ENCODE measurements around the gene NRP1. TPM values are rescaled to one million over a fixed set of nuclear protein-coding genes. Genes with fewer than 3 reads are reported as not detected.
A peak's percentile ranks its signal among the peaks of the same experiment; 100 is the strongest.

Gene NRP1
- total and polyA plus RNA-seq, 2 donors: 15.4 to 15.8 TPM

DNA sequence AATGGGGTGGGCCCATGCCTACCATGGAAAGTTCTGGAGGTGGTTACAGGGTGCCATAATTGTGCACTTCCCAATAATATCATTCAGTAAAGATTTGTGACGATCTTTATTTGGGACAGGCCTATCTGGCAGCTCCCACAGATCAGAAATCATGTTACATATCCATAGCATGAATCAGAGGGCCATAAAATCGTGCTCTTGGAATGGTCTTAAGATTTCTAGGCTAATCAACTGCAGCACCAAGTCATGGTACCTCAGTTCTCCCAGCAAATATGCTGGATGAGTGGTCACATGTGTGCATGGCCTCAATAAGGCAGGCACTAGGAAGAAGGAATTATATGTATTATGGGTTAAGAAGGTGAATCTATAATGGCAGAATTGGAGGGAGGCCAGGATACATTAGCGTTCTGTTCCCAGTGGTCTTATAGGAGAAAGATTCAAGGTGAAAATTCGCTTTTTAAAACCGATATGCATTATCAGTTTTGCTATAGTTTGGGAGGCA lies 134.7 kb downstream of the NRP1 start:
- no peaks in the 10 kb centered on the region for H3K36me3 ChIP-seq (ENCODE audit: control insufficient read depth in 2 of 2, insufficient read depth in 2 of 2, low read length in 1 of 2)
- H3K9me3 ChIP-seq (ENCODE audit: control insufficient read depth in 2 of 2, insufficient read depth in 1 of 2, low read length in 1 of 2): no peaks in the 10 kb centered on the region
- H3K27me3 ChIP-seq (ENCODE audit: control insufficient read depth in 2 of 2, insufficient read depth in 1 of 2, low read length in 1 of 2): no peaks in the 10 kb centered on the region
- 93% methylated on average over 5 of the region's 5 CpGs for WGBS
- no peak overlapping the region for H3K4me3 ChIP-seq (ENCODE audit: low read length in 2 of 2)
- H3K4me1 ChIP-seq (ENCODE audit: control insufficient read depth in 2 of 2, insufficient read depth in 2 of 2, low read length in 2 of 2): no peaks in the 10 kb centered on the region
- no peak for DNase-seq (ENCODE audit: low read depth in 6 of 9, low spot score in 9 of 9)
- H3K27ac ChIP-seq (ENCODE audit: low read depth in 1 of 2, low read length in 1 of 2): no peak overlapping the region

DNA sequence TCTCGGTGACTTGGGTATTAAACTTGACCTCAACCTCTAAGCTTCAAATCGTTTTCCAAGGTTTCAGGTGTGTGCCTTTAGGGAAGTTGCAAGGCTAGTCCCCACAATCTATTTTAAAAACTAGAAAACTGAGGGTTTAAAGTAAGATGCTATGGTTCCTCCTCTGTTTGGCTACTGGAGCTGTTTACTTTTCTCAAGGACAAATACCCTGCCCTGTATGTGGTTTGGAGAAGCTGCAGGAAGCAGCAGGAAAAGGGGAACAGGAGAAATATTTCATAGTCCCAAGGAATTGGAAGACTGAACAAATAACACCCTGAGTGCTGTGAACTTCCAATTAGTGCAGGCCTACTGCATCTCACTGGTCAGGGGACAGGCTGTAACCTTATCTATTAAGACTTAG lies 135.9 kb downstream of the NRP1 start:
- Histone ChIP-seq H3K4me3 (ENCODE audit: low read length in 2 of 2) (no peak overlapping the region), H3K36me3 (ENCODE audit: control insufficient read depth in 2 of 2, insufficient read depth in 2 of 2, low read length in 1 of 2) (no peaks in the 10 kb centered on the region), H3K27me3 (ENCODE audit: control insufficient read depth in 2 of 2, insufficient read depth in 1 of 2, low read length in 1 of 2) (no peaks in the 10 kb centered on the region), H3K4me1 (ENCODE audit: control insufficient read depth in 2 of 2, insufficient read depth in 2 of 2, low read length in 2 of 2) (no peaks in the 10 kb centered on the region), H3K9me3 (ENCODE audit: control insufficient read depth in 2 of 2, insufficient read depth in 1 of 2, low read length in 1 of 2) (no peaks in the 10 kb centered on the region), H3K27ac (ENCODE audit: low read depth in 1 of 2, low read length in 1 of 2) (no peak overlapping the region)
- 79% methylated on average over 2 of the region's 2 CpGs for WGBS
- DNase-seq (ENCODE audit: low read depth in 6 of 9, low spot score in 9 of 9): no peak

DNA sequence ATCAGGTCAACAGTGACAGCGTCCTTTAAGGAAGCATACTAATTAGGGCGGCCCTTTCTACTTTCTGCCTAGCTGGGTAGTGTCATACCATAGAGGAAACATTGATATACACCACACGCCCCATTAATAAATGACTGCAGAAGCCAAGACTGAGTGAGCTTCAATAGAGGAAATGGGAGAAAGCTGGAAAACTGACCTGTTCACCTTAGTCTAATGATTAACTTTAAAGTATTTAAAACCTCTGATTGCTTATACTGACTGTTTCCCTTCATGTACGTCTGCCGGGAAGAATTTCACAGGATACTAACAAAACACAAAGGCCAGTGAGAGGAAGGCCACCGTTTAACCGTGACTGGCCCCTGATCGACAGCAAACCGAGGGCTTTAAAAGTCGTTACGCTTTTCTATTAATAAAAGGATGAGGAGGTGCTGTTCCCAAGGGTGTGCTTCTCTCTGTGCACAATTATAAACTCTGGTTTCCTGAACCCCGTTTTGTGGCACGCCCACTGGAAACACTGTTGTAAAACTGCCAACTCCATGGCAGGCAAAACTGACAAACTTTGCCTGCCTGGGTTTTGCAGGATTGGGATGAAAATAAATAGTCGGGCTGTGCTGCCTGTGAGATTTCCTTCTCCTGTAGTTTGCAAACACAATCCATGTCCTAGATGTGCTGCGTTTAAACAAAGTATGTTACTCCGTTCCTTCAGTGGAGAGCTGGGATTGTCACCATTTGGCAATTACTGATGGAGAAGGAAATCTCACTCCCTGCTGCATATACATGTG lies 137.6 kb downstream of the NRP1 start:
- Histone ChIP-seq H3K9me3 (ENCODE audit: control insufficient read depth in 2 of 2, insufficient read depth in 1 of 2, low read length in 1 of 2) (no peaks in the 10 kb centered on the region), H3K27ac (ENCODE audit: low read depth in 1 of 2, low read length in 1 of 2) (no peak overlapping the region), H3K4me3 (ENCODE audit: low read length in 2 of 2) (no peak overlapping the region), H3K4me1 (ENCODE audit: control insufficient read depth in 2 of 2, insufficient read depth in 2 of 2, low read length in 2 of 2) (no peaks in the 10 kb centered on the region), H3K27me3 (ENCODE audit: control insufficient read depth in 2 of 2, insufficient read depth in 1 of 2, low read length in 1 of 2) (no peaks in the 10 kb centered on the region), H3K36me3 (ENCODE audit: control insufficient read depth in 2 of 2, insufficient read depth in 2 of 2, low read length in 1 of 2) (no peaks in the 10 kb centered on the region)
- no peak for DNase-seq (ENCODE audit: low read depth in 6 of 9, low spot score in 9 of 9)
- 76% methylated on average over 16 of the region's 16 CpGs for WGBS

DNA sequence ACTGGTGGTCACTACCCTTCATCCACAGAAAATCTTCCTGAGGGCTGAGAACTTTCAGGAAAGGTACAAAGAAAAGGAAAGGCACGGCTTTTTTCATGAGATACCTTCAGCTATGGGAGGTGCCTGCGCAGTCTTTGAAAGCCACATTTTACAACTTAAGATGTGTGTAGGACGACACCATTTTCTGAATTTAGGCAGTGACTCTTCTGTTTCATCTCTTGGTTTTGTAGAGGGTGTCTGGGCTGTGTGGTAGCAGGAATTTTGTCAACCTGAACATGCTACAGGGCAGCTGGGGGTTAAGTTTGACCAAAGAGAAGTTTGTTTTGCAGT lies 138.1 kb downstream of the NRP1 start:
- no peaks in the 10 kb centered on the region for H3K27me3 ChIP-seq (ENCODE audit: control insufficient read depth in 2 of 2, insufficient read depth in 1 of 2, low read length in 1 of 2)
- H3K4me3 ChIP-seq (ENCODE audit: low read length in 2 of 2): no peak overlapping the region
- H3K4me1 ChIP-seq (ENCODE audit: control insufficient read depth in 2 of 2, insufficient read depth in 2 of 2, low read length in 2 of 2): no peaks in the 10 kb centered on the region
- no peaks in the 10 kb centered on the region for H3K9me3 ChIP-seq (ENCODE audit: control insufficient read depth in 2 of 2, insufficient read depth in 1 of 2, low read length in 1 of 2)
- WGBS: 96% methylated on average over 3 of the region's 3 CpGs
- H3K36me3 ChIP-seq (ENCODE audit: control insufficient read depth in 2 of 2, insufficient read depth in 2 of 2, low read length in 1 of 2): no peaks in the 10 kb centered on the region
- H3K27ac ChIP-seq (ENCODE audit: low read depth in 1 of 2, low read length in 1 of 2): no peak overlapping the region
- DNase-seq (ENCODE audit: low read depth in 6 of 9, low spot score in 9 of 9): no peak

DNA sequence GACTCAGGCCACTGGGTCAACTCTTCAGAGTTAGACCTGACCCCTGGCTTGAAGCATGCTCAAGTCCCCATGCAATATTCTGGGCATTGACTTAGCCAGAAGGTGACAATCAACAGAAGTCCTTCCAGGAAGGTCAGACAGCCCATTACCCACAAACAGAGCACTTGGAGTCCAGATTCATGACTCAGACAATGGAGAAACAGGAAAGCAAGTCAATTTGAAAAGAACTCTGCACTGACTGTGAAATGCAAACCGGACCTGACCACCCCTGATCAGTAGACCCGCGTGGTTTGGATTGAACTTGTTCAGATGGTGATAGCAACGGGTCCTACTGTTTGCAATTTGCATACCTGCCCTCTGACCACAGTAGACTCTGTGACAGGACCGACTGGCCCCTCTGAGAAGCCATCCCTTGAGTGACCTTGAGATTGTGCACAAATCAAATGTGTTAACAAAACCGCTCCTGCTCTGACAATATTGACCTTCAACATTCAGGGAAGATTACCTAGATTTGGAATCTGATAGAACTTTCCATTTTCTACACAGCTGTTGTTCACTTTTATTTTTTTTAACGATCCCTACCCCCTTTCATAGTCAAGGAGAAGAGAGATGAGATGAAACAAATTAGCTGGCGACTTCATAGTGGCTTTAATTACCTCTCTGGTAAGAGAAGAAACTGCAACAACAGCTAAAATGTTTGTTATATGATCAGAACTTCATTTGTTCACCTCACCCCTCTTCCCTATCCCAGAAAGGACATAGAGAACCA lies 138.7 kb downstream of the NRP1 start:
- WGBS: 92% methylated on average over 8 of the region's 8 CpGs
- Histone ChIP-seq H3K4me3 (ENCODE audit: low read length in 2 of 2) (no peak overlapping the region), H3K27ac (ENCODE audit: low read depth in 1 of 2, low read length in 1 of 2) (no peak overlapping the region), H3K9me3 (ENCODE audit: control insufficient read depth in 2 of 2, insufficient read depth in 1 of 2, low read length in 1 of 2) (no peaks in the 10 kb centered on the region), H3K27me3 (ENCODE audit: control insufficient read depth in 2 of 2, insufficient read depth in 1 of 2, low read length in 1 of 2) (no peaks in the 10 kb centered on the region), H3K4me1 (ENCODE audit: control insufficient read depth in 2 of 2, insufficient read depth in 2 of 2, low read length in 2 of 2) (no peaks in the 10 kb centered on the region), H3K36me3 (ENCODE audit: control insufficient read depth in 2 of 2, insufficient read depth in 2 of 2, low read length in 1 of 2) (no peaks in the 10 kb centered on the region)
- DNase-seq (ENCODE audit: low read depth in 6 of 9, low spot score in 9 of 9): no peak

DNA sequence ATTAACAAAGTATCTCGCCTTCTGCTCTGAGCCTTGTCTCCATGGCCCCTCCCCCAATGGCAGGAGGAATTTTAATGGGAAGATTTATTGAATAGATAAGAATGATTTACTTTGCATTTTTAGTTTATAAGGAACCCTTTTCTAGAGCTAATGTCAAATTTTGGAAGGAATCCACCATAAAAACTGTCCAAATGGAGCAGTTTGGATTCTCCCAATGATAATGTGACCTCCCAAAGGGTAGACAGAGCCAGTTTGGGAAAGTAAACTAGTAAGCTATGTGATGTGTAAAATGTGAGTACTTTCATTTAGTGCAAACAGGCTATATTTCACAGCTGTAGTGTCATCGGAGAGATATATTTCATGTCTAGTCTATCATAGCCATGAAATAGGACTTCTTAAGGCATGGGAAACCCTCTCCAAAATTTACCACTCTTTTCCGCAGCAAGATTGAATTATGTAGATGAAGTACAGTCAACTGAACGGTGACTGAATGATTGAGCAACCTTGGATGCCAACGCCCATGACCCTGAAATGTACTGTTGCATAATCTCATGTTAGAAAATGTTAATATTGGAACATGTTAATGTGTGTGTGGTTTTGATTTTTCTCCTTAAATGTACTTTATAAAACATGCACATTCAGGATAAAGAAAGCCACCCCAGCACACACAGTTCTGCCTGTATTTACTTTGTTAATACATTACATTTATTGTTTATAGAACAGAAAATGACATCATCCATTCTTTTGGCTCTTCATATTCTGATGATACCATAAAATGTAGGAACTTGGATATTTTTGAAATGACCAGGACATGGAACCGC lies 140.6 kb downstream of the NRP1 start:
- Histone ChIP-seq H3K4me3 (ENCODE audit: low read length in 2 of 2) (no peak overlapping the region), H3K9me3 (ENCODE audit: control insufficient read depth in 2 of 2, insufficient read depth in 1 of 2, low read length in 1 of 2) (no peaks in the 10 kb centered on the region), H3K4me1 (ENCODE audit: control insufficient read depth in 2 of 2, insufficient read depth in 2 of 2, low read length in 2 of 2) (no peaks in the 10 kb centered on the region), H3K27ac (ENCODE audit: low read depth in 1 of 2, low read length in 1 of 2) (no peak overlapping the region), H3K27me3 (ENCODE audit: control insufficient read depth in 2 of 2, insufficient read depth in 1 of 2, low read length in 1 of 2) (no peaks in the 10 kb centered on the region), H3K36me3 (ENCODE audit: control insufficient read depth in 2 of 2, insufficient read depth in 2 of 2, low read length in 1 of 2) (no peaks in the 10 kb centered on the region)
- DNase-seq (ENCODE audit: low read depth in 6 of 9, low spot score in 9 of 9): no peak
- 89% methylated on average over 6 of the region's 6 CpGs for WGBS

DNA sequence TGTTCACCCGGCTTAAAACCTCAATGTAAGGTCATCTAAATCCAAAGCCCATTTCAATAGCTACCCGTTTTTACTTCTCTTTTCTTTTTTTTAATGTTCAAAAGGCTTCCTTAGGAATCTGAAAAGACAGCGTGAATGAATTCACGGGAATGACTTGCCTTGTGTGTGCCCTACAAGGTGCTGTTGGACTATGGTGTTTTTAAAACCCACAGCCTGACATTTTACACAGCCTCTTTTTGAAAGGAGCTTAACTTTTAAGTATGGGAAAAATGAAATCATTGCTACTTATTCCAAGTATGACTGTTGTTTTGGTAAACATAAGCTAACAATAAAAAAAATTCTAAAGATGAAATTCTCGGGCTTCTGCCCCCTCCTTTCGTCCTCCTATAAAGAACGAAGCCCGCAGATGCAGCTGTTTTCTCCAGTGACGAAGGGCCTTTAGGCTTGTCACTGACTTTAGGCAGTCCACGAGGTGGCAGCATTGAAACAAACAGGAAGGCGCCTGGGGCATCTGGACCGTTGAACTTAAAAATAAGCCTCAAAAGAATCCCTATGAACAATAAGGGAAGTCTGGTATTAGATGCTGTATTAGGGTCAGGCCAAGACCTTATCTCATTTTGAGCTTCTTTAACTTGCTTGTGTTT lies 141.3 kb downstream of the NRP1 start:
- Histone ChIP-seq H3K9me3 (ENCODE audit: control insufficient read depth in 2 of 2, insufficient read depth in 1 of 2, low read length in 1 of 2) (no peaks in the 10 kb centered on the region), H3K27ac (ENCODE audit: low read depth in 1 of 2, low read length in 1 of 2) (no peak overlapping the region), H3K36me3 (ENCODE audit: control insufficient read depth in 2 of 2, insufficient read depth in 2 of 2, low read length in 1 of 2) (no peaks in the 10 kb centered on the region), H3K4me3 (ENCODE audit: low read length in 2 of 2) (no peak overlapping the region), H3K4me1 (ENCODE audit: control insufficient read depth in 2 of 2, insufficient read depth in 2 of 2, low read length in 2 of 2) (no peaks in the 10 kb centered on the region), H3K27me3 (ENCODE audit: control insufficient read depth in 2 of 2, insufficient read depth in 1 of 2, low read length in 1 of 2) (no peaks in the 10 kb centered on the region)
- WGBS: 23% methylated on average over 12 of the region's 12 CpGs
- peak; percentile 44 to 89 (median 65) for DNase-seq (ENCODE audit: low read depth in 6 of 9, low spot score in 9 of 9)

DNA sequence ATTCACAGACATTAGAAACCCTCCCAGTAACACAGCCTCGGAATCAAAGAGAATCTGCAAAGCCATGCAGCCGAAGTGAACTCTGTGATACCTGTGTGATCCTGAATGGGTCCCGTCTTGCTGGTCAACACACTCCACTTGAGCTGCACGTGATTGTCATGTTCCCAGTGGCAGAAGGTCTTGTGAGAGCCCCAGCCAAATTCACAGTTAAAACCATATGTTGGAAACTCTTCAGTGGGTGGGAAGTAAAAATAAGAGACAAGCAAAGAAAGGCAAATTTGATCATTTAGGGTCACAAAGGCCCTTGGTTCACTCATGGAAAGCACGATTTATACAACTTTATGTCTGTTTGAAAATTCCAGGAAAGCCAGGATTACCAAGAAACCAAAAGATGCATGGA lies 142.3 kb downstream of the NRP1 start:
- DNase-seq (ENCODE audit: low read depth in 6 of 9, low spot score in 9 of 9): no peak
- H3K27me3 ChIP-seq (ENCODE audit: control insufficient read depth in 2 of 2, insufficient read depth in 1 of 2, low read length in 1 of 2): no peaks in the 10 kb centered on the region
- H3K4me1 ChIP-seq (ENCODE audit: control insufficient read depth in 2 of 2, insufficient read depth in 2 of 2, low read length in 2 of 2): no peaks in the 10 kb centered on the region
- no peak overlapping the region for H3K4me3 ChIP-seq (ENCODE audit: low read length in 2 of 2)
- H3K9me3 ChIP-seq (ENCODE audit: control insufficient read depth in 2 of 2, insufficient read depth in 1 of 2, low read length in 1 of 2): no peaks in the 10 kb centered on the region
- H3K36me3 ChIP-seq (ENCODE audit: control insufficient read depth in 2 of 2, insufficient read depth in 2 of 2, low read length in 1 of 2): no peaks in the 10 kb centered on the region
- 88% methylated on average over 5 of the region's 5 CpGs for WGBS
- no peak overlapping the region for H3K27ac ChIP-seq (ENCODE audit: low read depth in 1 of 2, low read length in 1 of 2)
